GM23338 (cell line): ENCODE measurements around the gene BSND. TPM values are rescaled to one million over a fixed set of nuclear protein-coding genes. Genes with fewer than 3 reads are reported as not detected.

ENCODE experiments used
- ATAC-seq: fragments of 200-7000 bp; cut with Tn5 transposase; 3 replicates; pipeline ENCODE4 v1.9.1; 2020
- DNase-seq: peaks from one replicate; pipeline ENCODE4 v3.0.0-alpha.2; 2015; ENCODE audit warnings: low spot score
- H2AFZ ChIP-seq: fragments of 200-600 bp; sonication (generic); 2 replicates; pipeline ENCODE4 v1.8.0; 2016; ENCODE audit warnings: antibody characterized with exemption, mild to moderate bottlenecking, moderate library complexity
- H3F3A ChIP-seq: fragments of 200-600 bp; sonication (generic); replicated peaks from 2 replicates; pipeline ENCODE4 v1.8.0; 2017; ENCODE audit warnings: antibody characterized with exemption, mixed run types, low read depth
- H3K27ac ChIP-seq: fragments of 200-600 bp; sonication (generic); 2 replicates; pipeline ENCODE4 v1.6.1; 2016; ENCODE audit warnings: low read depth
- H3K27me3 ChIP-seq: fragments of 200-600 bp; sonication (generic); 2 replicates; pipeline ENCODE4 v1.8.0; 2016; ENCODE audit warnings: mild to moderate bottlenecking, mixed run types, moderate library complexity; ENCODE audit not compliant: insufficient read depth
- H3K36me3 ChIP-seq: fragments of 200-600 bp; sonication (generic); 2 replicates; pipeline ENCODE4 v1.8.0; 2016; ENCODE audit warnings: mild to moderate bottlenecking; ENCODE audit not compliant: insufficient read depth
- H3K4me1 ChIP-seq: fragments of 200-600 bp; sonication (generic); 2 replicates; pipeline ENCODE4 v1.8.0; 2016; ENCODE audit warnings: mild to moderate bottlenecking, moderate library complexity; ENCODE audit not compliant: insufficient read depth
- H3K4me2 ChIP-seq: fragments of 200-600 bp; sonication (generic); 2 replicates; pipeline ENCODE4 v1.7.1; 2017; ENCODE audit warnings: mixed run types
- H3K4me3 ChIP-seq: fragments of 200-600 bp; sonication (generic); 2 replicates; pipeline ENCODE4 v1.6.1; 2016; ENCODE audit warnings: mixed run types
- H3K79me2 ChIP-seq: fragments of 200-600 bp; sonication (generic); replicated peaks from 2 replicates; pipeline ENCODE4 v1.8.0; 2017; ENCODE audit warnings: mild to moderate bottlenecking; ENCODE audit not compliant: insufficient read depth
- H3K9me2 ChIP-seq: fragments of 200-600 bp; sonication (generic); 2 replicates; pipeline ENCODE4 v1.8.0; 2017; ENCODE audit not compliant: insufficient read depth
- H4K20me1 ChIP-seq: fragments of 200-600 bp; sonication (generic); replicated peaks from 2 replicates; pipeline ENCODE4 v1.8.0; 2017; ENCODE audit warnings: mild to moderate bottlenecking; ENCODE audit not compliant: insufficient read depth
- H3K27ac Mint-ChIP-seq: 2 replicates; pipeline ENCODE4 v1.8.0; 2020; ENCODE audit warnings: inconsistent platforms, mild to moderate bottlenecking, moderate library complexity, mixed read lengths
- H3K27me3 Mint-ChIP-seq: 3 replicates; pipeline ENCODE4 v1.8.0; 2022; ENCODE audit warnings: low read depth, mild to moderate bottlenecking, moderate library complexity, mixed read lengths, inconsistent platforms; ENCODE audit not compliant: insufficient read depth, poor library complexity
- H3K36me3 Mint-ChIP-seq: 3 replicates; pipeline ENCODE4 v1.8.0; 2021; ENCODE audit warnings: low read depth, mild to moderate bottlenecking, inconsistent platforms, moderate library complexity, mixed read lengths
- H3K4me1 Mint-ChIP-seq: 3 replicates; pipeline ENCODE4 v1.8.0; 2020; ENCODE audit warnings: mild to moderate bottlenecking, inconsistent platforms, mixed read lengths
- H3K4me3 Mint-ChIP-seq: 3 replicates; pipeline ENCODE4 v1.8.0; 2021; ENCODE audit warnings: moderate library complexity, mild to moderate bottlenecking, inconsistent platforms, mixed read lengths
- H3K9me3 Mint-ChIP-seq: 3 replicates; pipeline ENCODE4 v1.8.0; 2020; ENCODE audit warnings: moderate library complexity, mild to moderate bottlenecking, inconsistent platforms, mixed read lengths
- CREB1 ChIP-seq: fragments of 250-450 bp; sonication (Bioruptor Pico); IDR thresholded peaks from 2 replicates; pipeline ENCODE4 v1.5.0; 2020; ENCODE audit warnings: low read depth, mild to moderate bottlenecking, moderate library complexity
- CTCF ChIP-seq, 2 experiments: fragments of 200-600 bp in 1 of 2; sonication (generic) in 1 of 2; conservative IDR thresholded peaks; 2 replicates each; pipeline versions ENCODE4 v1.5.1 to v1.6.1; 2016 to 2017; ENCODE audit warnings: antibody characterized with exemption in 2 of 2, low read depth in 2 of 2, mild to moderate bottlenecking in 2 of 2, moderate library complexity in 1 of 2
- EZH2phosphoT487 ChIP-seq: fragments of 200-600 bp; sonication (generic); IDR thresholded peaks from one replicate; pipeline ENCODE4 v1.8.1; 2018; ENCODE audit warnings: antibody characterized with exemption; ENCODE audit not compliant: unreplicated experiment
- JUNB ChIP-seq: IDR thresholded peaks from one replicate; pipeline ENCODE4 v1.6.1; 2016; ENCODE audit warnings: antibody characterized with exemption; ENCODE audit not compliant: unreplicated experiment
- NANOG ChIP-seq: IDR thresholded peaks from 2 replicates; pipeline ENCODE4 v1.6.1; 2016; ENCODE audit warnings: antibody characterized with exemption, borderline replicate concordance
- POLR2AphosphoS5 ChIP-seq: IDR thresholded peaks from 2 replicates; pipeline ENCODE4 v1.6.1; 2016; ENCODE audit warnings: antibody characterized with exemption, low read depth
- REST ChIP-seq: IDR thresholded peaks from one replicate; pipeline ENCODE4 v1.6.1; 2018; ENCODE audit warnings: antibody characterized with exemption; ENCODE audit not compliant: unreplicated experiment
- STAT1 ChIP-seq: IDR thresholded peaks from one replicate; pipeline ENCODE4 v1.6.1; 2016; ENCODE audit warnings: antibody characterized with exemption; ENCODE audit not compliant: unreplicated experiment
- ZNF114 ChIP-seq: fragments of 250-450 bp; sonication (Bioruptor Pico); IDR thresholded peaks from 2 replicates; pipeline ENCODE4 v1.5.0; 2020; ENCODE audit warnings: mild to moderate bottlenecking, moderate library complexity
- ZNF331 ChIP-seq: fragments of 250-450 bp; sonication (Bioruptor Pico); IDR thresholded peaks from 2 replicates; pipeline ENCODE4 v1.5.0; 2020; ENCODE audit warnings: low read depth, mild to moderate bottlenecking, moderate library complexity
- ZNF462 ChIP-seq: fragments of 250-450 bp; sonication (Bioruptor Pico); IDR thresholded peaks from 2 replicates; pipeline ENCODE4 v1.5.0; 2020; ENCODE audit warnings: mild to moderate bottlenecking, moderate library complexity
- polyA plus RNA-seq: library from polyadenylated mRNA; unstranded; fragments of >200 nt; fragmentation: Nextera tagmentation; extraction: Ambion mirVana; gene quantifications from 2 replicates; pipeline ENCODE4 v1.2.1, GENCODE V29; 2016
- total RNA-seq: library from RNA; depleted of rRNA; stranded (reverse); fragments of >200 nt; shearing (Covaris generic); gene quantifications from 2 replicates; pipeline ENCODE4 v1.2.3, GENCODE V29; 2014

Gene BSND
- total and polyA plus RNA-seq, 2 experiments from 2014 or later = 0.55 to 1.4 TPM

GRCh38 chr1:54969879-54970278 lies 28.9 kb upstream of the BSND start (continued):
- TF ChIP-seq EZH2phosphoT487 (no peak), CREB1 (CRISPR knock-in tag) (no peak), ZNF114 (CRISPR knock-in tag) (no peak), JUNB (no peak), STAT1 (no peak), NANOG (no peak)

GRCh38 chr1:54970901-54971300 lies 27.8 kb upstream of the BSND start:
- H3K4me1 Mint-ChIP-seq = peaks cover 13% of the 10 kb centered on the region
- TF ChIP-seq POLR2AphosphoS5 (no peak), REST (no peak), CREB1 (CRISPR knock-in tag) (no peak), JUNB (no peak), NANOG (no peak), ZNF331 (CRISPR knock-in tag) (no peak), STAT1 (no peak), EZH2phosphoT487 (no peak), ZNF114 (CRISPR knock-in tag) (no peak), ZNF462 (CRISPR knock-in tag) (no peak), CTCF (conservative IDR thresholded peaks at IDR 0.05; ENCODE audit: low read depth in 2 of 2) (no peak)
- no peaks in the 10 kb centered on the region for H3K36me3 Mint-ChIP-seq
- Histone ChIP-seq H3K9me2 (peaks cover 9% of the 10 kb centered on the region; the same call in 1 of the 2 replicates), H3K4me3 (no peak overlapping the region), H3K4me2 (no peak overlapping the region), H3K4me1 (peaks cover 8% of the 10 kb centered on the region; the same call in 1 of the 2 replicates), H3K27me3 (no peaks in the 10 kb centered on the region), H4K20me1 (no peaks in the 10 kb centered on the region), H3K79me2 (no peaks in the 10 kb centered on the region), H2AFZ (no peak overlapping the region), H3F3A (no peaks in the 10 kb centered on the region), H3K27ac (no peak overlapping the region), H3K36me3 (no peaks in the 10 kb centered on the region)
- peaks cover 5% of the 10 kb centered on the region for H3K27me3 Mint-ChIP-seq
- H3K27ac Mint-ChIP-seq = no peak overlapping the region
- H3K9me3 Mint-ChIP-seq = no peaks in the 10 kb centered on the region
- H3K4me3 Mint-ChIP-seq = no peak overlapping the region
- ATAC-seq (no peak), DNase-seq (no peak)
